Skeletal muscle tissue (tissue), 4 donors: Measurements from ENCODE around the gene TBCD. TPM values are rescaled to one million over a fixed set of nuclear protein-coding genes. Genes with fewer than 3 reads are reported as not detected.

Experiments
- H3K27ac ChIP-seq: one replicate; pipeline ENCODE4 v1.7.0; 2013; ENCODE audit warnings: mild to moderate bottlenecking, low read depth, low read length, inconsistent platforms
- H3K27me3 ChIP-seq, 3 donors: one replicate each; pipeline ENCODE4 v1.7.0; 2013; ENCODE audit warnings: low read length in 3 of 3; ENCODE audit not compliant: control insufficient read depth in 3 of 3, insufficient read depth in 3 of 3
- H3K36me3 ChIP-seq, 3 donors: one replicate each; pipeline ENCODE4 v1.7.0; 2013; ENCODE audit warnings: low read length in 3 of 3; ENCODE audit not compliant: control insufficient read depth in 3 of 3, insufficient read depth in 3 of 3
- H3K4me1 ChIP-seq, 3 donors: one replicate each; pipeline ENCODE4 v1.7.0; 2013; ENCODE audit warnings: low read length in 3 of 3, mild to moderate bottlenecking in 3 of 3; ENCODE audit not compliant: control insufficient read depth in 3 of 3, insufficient read depth in 3 of 3
- H3K4me3 ChIP-seq, 3 donors: one replicate each; pipeline ENCODE4 v1.7.0; 2013; ENCODE audit warnings: low read length in 3 of 3
- H3K9ac ChIP-seq, 3 donors: one replicate each; pipeline ENCODE4 v1.7.0; 2013; ENCODE audit warnings: low read length in 3 of 3, mild to moderate bottlenecking in 3 of 3, moderate library complexity in 2 of 3, low read depth in 1 of 3
- H3K9me3 ChIP-seq, 3 donors: one replicate each; pipeline ENCODE4 v1.7.0; 2013; ENCODE audit warnings: low read length in 3 of 3; ENCODE audit not compliant: control insufficient read depth in 3 of 3
- total RNA-seq: library from RNA; depleted of rRNA; stranded (reverse); fragments of >200 nt; gene quantifications from one replicate; pipeline ENCODE4 v1.2.3, GENCODE V29; 2014
- donor health status: Osteomylitis.

The TBCD gene
- total RNA-seq, 1 donor from 2014 or later, result 27.1 TPM

DNA sequence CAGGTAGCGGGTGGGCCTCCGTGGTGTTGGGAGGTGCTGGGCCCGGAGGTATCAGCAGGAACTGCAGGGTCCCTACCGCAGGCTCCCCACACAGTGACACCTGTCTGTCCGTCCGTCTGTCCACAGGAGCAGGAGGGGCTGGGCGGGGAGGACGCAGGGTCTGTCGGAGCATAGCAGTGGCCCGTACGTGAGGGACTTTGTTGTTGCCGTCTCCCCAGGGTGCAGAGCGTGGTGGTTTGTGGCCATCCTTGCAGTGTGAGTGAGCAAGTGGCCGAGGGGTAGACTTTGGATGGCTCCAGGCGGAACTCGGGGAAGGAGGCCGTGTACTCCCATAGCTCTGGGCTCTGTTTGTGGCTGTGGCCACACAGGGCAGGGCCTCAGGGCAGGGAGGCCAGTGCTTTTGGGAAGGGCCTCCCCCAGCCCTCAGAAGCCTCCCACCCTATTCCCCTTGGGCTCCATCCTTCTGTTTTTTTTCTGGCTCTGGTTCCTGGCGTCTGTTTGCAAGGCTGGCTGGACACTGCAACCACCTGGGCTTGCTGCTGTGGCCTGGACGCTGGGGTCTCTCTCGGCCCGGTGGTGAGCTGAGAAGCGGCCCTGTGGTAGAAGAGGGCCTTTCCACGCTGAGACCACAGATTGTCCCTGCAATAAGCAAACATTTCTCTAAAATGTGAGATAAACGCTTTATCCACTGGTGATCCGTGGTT, 128.9 kb downstream of the TBCD start:
- H3K4me3 ChIP-seq, result no peak overlapping the region
- H3K4me1 ChIP-seq, result peaks cover 39 to 60% (median 51%) of the 10 kb centered on the region in 3 donors
- peak overlapping the region; percentile 7 for H3K27ac ChIP-seq

GRCh38 chr17:82881324-82881823, 129.5 kb downstream of the TBCD start:
- Histone ChIP-seq H3K27ac (peak overlapping the region; percentile 12), H3K4me1 (peaks cover 41 to 62% (median 51%) of the 10 kb centered on the region in 3 donors), H3K9ac (peak overlapping the region in 1 of 3 donors; percentile 25), H3K4me3 (no peak overlapping the region), H3K9me3 (no peaks in the 10 kb centered on the region), H3K36me3 (peaks cover 0 to 4% (median 0%) of the 10 kb centered on the region in 3 donors), H3K27me3 (no peaks in the 10 kb centered on the region)

More for the DNA sequence above, 128.9 kb downstream of the TBCD start:
- Histone ChIP-seq H3K36me3 (peaks cover 0 to 4% (median 0%) of the 10 kb centered on the region in 3 donors), H3K9ac (peak overlapping the region in 1 of 3 donors; percentile 8), H3K9me3 (no peaks in the 10 kb centered on the region), H3K27me3 (no peaks in the 10 kb centered on the region)

GRCh38 chr17:82881900-82882714, 130.2 kb downstream of the TBCD start:
- Histone ChIP-seq H3K9ac (peak overlapping the region in 1 of 3 donors; percentile 45), H3K9me3 (no peaks in the 10 kb centered on the region), H3K4me3 (no peak overlapping the region), H3K36me3 (peaks cover 0 to 4% (median 0%) of the 10 kb centered on the region in 3 donors), H3K27ac (peak overlapping the region; percentile 56), H3K4me1 (peaks cover 33 to 59% (median 47%) of the 10 kb centered on the region in 3 donors), H3K27me3 (no peaks in the 10 kb centered on the region)

DNA sequence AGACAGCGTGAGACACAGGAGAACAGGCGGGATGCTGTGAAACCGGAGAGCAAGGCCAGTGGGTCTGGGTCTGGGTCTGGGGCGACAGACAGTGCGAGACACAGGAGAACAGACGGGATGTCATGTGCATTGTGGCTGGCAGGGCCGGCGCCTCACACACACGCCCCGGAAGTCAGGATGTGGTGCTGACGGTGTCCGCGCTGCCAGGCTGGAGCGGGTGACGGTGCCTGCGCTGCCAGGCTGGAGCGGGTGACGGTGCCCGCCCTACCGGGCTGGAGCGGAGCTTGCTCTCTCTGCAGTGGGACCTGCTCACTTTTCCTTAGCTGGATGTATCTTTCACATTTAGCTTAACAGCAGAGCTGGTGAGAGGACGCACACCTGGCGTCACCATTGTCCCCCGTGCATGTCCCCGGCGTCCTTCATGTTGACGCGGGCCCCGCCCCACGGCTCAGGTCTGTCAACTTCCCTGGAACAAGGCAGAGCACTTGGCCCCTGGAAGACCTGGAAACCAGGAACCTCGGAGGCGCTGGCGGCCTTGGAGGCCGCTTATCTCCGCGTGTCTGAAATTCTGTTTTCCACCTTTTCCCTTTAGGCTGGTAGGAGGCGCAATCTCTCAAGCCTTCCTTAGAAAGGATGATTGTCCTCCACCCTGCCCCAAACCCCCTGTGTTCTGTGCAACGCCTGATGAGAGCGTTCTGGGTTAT, 131.0 kb downstream of the TBCD start:
- Histone ChIP-seq H3K4me1 (peaks cover 32 to 62% (median 49%) of the 10 kb centered on the region in 3 donors), H3K4me3 (no peak overlapping the region), H3K9me3 (no peaks in the 10 kb centered on the region), H3K27me3 (no peaks in the 10 kb centered on the region), H3K36me3 (peaks cover 0 to 4% (median 0%) of the 10 kb centered on the region in 3 donors), H3K9ac (peak overlapping the region in 1 of 3 donors; percentile 45), H3K27ac (peak overlapping the region; percentile 56)

DNA sequence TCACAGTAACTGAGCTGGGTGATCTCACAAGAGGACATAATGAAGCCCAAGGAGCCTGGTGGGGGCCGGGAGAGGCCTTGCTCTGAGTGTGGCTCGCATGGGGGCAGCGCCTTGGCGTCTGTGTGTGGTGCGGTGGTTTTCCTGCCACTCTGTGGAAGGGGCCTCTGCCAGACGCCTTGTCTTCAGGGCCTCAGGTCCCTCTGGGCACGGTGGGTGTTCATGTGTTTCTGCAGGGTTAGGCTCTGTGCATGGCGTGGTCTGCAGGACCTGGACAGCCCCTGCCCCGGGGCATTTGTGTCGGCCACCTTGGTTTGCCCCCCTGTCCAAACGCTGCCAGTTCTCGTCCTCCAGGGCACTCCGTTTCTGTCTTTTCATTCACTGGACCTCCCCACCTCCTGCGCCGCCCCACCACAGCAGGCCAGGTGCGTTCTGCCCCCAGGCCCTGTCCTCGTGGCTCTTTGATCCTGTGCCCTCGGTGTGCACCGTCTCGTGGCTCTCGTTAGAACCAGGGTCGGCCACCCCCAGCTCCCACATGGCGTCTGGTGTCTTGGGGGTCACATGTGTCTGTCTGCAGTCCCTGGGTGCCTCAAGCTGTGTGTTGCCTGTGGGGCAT, 131.7 kb downstream of the TBCD start:
- H3K27me3 ChIP-seq, result no peaks in the 10 kb centered on the region
- no peaks in the 10 kb centered on the region for H3K9me3 ChIP-seq
- no peak overlapping the region for H3K4me3 ChIP-seq
- no peak overlapping the region for H3K9ac ChIP-seq
- H3K4me1 ChIP-seq, result peaks cover 32 to 59% (median 48%) of the 10 kb centered on the region in 3 donors
- H3K27ac ChIP-seq, result no peak overlapping the region
- peaks cover 0 to 4% (median 0%) of the 10 kb centered on the region in 3 donors for H3K36me3 ChIP-seq

DNA sequence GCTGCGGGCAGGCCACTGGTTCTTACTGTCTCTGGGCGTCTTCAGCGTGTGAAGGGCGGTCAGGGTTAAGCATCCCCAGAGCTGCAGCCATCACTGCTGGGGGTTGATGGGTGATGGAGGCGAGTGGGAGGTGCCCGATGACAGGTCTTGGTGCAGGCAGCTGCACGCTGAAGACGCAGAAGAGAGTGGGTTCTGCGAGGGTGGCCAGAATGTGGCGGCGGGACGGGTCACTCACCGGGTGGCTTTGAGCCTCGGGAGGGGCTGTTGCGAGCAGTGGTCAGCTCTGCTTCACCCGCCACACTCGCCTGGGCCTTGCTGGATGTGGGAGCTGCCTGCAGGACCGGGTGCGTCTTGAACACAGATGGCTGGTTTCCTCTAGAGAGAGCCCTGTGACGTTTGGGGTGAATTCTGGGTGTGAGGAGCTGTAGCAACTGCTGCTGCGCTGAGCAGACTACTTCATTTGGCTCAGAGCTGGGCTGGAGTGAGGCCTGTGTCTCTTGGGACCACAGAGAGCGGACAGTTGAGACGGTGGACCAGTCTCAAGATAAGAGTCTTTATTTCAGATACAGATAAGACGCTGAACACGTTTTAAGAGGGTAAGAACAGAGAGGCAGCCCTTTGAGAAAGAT, 132.6 kb downstream of the TBCD start:
- Histone ChIP-seq H3K9ac (no peak overlapping the region), H3K27ac (no peak overlapping the region), H3K4me3 (no peak overlapping the region), H3K4me1 (peaks cover 40 to 63% (median 54%) of the 10 kb centered on the region in 3 donors), H3K36me3 (peaks cover 0 to 4% (median 0%) of the 10 kb centered on the region in 3 donors), H3K9me3 (no peaks in the 10 kb centered on the region), H3K27me3 (no peaks in the 10 kb centered on the region)

DNA sequence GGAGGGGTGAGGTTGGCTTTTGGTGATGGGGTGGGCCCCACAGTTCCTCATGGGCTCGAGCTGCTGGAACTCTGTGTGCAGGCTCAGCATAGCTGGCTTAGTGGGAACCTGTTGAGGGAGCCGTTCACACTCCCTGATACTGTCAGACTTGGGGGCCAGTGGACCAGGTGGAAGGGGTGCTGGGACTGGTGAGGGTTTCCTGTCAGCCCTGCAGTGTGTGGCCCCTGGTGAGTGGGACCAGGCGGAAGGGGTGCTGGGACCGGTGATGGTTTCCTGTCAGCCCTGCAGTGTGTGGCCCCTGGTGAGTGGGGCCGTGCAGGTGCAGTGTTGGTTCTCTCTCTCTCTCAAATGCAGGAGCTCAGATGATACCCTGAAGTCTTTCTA, 133.1 kb downstream of the TBCD start:
- H3K4me1 ChIP-seq, result peaks cover 44 to 63% (median 60%) of the 10 kb centered on the region in 3 donors
- no peak overlapping the region for H3K9ac ChIP-seq
- no peaks in the 10 kb centered on the region for H3K27me3 ChIP-seq
- no peaks in the 10 kb centered on the region for H3K9me3 ChIP-seq
- no peak overlapping the region for H3K27ac ChIP-seq
- H3K4me3 ChIP-seq, result no peak overlapping the region
- peaks cover 0 to 4% (median 3%) of the 10 kb centered on the region in 3 donors for H3K36me3 ChIP-seq

GRCh38 chr17:82887255-82888164, 135.6 kb downstream of the TBCD start:
- H3K27ac ChIP-seq, result peak overlapping the region; percentile 18
- no peaks in the 10 kb centered on the region for H3K27me3 ChIP-seq
- no peak overlapping the region for H3K4me3 ChIP-seq
- H3K9me3 ChIP-seq, result no peaks in the 10 kb centered on the region
- no peak overlapping the region for H3K9ac ChIP-seq
- peaks cover 0 to 8% (median 3%) of the 10 kb centered on the region in 3 donors for H3K36me3 ChIP-seq
- peaks cover 33 to 51% (median 51%) of the 10 kb centered on the region in 3 donors for H3K4me1 ChIP-seq
